ENCODE results near the gene LRRC61.
"Not testable (repeated sequence)": the region's sequence is repeated elsewhere in the genome, so short reads cannot be mapped to it uniquely, and the experiment has no call there.

Gene LRRC61

DNA sequence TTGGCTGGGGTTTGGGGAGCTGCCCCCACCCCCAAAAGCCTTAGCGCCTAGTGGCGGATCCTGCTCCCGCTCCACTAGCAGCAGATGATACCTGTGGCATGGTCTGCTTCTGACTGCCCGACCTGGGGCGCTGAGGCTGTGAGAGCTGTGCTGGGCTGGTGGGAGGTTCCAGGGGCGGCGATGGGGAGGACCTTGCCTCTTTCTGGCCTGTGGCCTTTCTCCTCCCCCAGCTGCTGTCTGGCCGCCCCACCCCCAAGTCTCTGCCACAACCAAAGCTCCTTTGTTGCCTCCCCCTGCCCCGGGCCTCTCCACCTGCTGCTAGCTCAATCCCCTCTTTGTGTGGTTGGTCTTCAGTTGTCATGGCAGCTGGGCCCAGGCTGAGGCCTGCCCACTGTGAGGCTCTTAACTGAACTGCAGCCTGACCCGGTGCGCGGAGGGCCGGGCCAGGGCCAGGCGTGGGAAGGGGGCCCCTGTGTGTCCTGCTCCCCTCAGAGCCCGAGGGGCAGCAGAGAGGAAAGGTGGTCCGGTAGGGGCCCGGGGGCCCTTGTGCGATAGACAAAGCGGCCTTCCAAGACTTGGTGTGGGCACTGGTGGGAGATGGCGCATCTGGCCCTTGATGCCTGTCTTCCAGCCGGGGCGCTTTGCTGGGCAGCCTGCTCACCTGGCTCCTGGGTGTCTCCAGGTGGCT is 60.7 kb downstream of the LRRC61 start:
- no peak for DNase-seq (ENCODE audit: low spot score)

- DNase-seq (ENCODE audit: low spot score) = no peak
Measured at GRCh38 chr7:150384406-150385301, 61.5 kb downstream of the LRRC61 start.

- DNase-seq (ENCODE audit: low spot score) = no peak
Measured at GRCh38 chr7:150385302-150385723, 62.2 kb downstream of the LRRC61 start.

DNA sequence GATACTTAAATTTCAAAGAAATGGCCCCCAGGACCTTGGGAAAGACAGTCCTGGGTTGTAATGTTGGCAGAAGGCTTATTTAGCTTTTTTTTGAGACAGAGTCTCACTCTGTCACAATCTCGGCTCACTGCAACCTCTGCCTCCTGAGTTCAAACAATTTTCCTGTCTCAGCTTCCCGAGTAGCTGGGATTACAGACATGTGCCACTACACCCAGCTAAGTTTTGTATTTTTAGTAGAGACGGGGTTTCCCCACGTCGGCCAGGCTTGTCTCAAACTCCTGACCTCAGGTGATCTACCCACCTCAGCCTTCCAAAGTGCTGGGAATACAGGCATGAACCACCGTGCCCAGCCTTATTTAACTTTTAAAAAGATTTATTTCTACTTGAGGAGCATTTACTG is 62.7 kb downstream of the LRRC61 start:
- not testable (repeated sequence) for DNase-seq (ENCODE audit: low spot score)

All from AG08395 (cell line).